Measurements from ENCODE around the gene P2RX4.
"Not testable (repeated sequence)": the region's sequence is repeated elsewhere in the genome, so short reads cannot be mapped to it uniquely, and the experiment has no call there.

Gene P2RX4

DNA sequence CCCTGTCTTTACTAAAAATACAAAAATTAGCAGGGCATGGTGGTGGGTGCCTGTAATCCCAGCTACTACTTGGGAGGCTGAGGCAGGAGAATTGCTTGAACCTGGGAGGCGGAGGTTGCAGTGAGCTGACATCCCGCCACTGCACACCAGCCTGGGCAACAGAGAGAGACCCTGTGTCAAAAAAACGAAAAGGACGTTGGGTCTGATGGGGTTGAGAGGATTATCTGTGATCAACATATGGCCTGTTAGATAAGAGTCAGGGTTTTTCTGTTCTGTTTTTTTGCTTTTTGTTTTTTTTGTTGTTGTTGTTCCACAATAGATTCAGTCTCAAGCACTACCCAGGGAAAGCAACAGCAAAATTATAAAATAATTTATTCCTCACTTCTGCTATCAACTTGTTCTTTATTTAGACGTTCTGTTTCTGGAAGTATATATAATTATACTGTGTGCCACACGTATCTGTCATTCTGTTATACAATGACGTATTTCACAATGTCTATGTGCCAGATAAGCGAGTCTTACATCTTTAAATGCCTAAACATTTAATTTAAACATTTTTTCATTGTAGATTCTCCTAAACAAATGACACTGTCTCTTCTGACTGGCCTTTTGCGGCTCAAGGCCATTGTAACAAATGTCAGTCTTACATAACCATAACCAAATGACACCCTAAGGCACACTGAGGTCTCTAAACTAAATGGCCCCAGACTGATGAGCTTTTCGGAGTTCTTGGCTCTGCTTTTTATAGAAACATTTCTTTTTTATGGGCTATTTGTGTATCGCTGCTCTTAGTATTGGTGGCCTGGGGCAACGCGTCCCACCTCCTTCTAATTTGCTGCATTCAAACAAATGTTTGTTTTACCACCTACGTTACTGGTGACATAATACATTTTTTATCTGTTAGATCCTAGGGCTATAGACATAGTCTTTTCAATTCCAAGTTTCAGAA, 7.2 kb upstream of the P2RX4 start:
- Mint-ChIP-seq H3K9me3 (no peaks in the 10 kb centered on the region), H3K36me3 (ENCODE audit: low read depth) (no peaks in the 10 kb centered on the region), H3K4me1 (ENCODE audit: low read depth) (peaks cover 3% of the 10 kb centered on the region), H3K27ac (no peak overlapping the region), H3K4me3 (no peak overlapping the region), H3K27me3 (ENCODE audit: low read depth) (peaks cover 3% of the 10 kb centered on the region)
- DNase-seq (ENCODE audit: low spot score), result no peak

DNA sequence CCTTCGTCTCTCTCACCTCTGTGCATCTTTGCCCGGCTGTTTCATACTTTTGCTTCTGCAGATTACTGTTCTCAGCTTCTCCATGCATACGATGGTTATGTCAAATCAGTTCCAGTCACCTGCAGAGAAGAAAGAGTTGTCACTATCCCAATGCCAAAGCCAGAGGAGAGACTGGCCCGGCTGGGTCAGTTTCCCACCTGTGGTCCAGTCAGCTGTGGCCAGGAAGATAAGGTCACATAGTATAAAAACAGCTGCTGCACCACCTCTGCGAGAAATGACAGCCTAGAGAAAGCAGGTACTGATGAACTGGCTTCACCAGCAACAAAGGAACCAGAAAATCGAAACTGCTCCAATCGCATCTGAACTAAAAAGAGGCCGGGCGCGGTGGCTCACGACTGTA, 6.4 kb upstream of the P2RX4 start:
- DNase-seq (ENCODE audit: low spot score), result no peak
- Mint-ChIP-seq H3K4me3 (no peak overlapping the region), H3K4me1 (ENCODE audit: low read depth) (peaks cover 6% of the 10 kb centered on the region), H3K27ac (no peak overlapping the region), H3K27me3 (ENCODE audit: low read depth) (peaks cover 4% of the 10 kb centered on the region), H3K9me3 (no peaks in the 10 kb centered on the region), H3K36me3 (ENCODE audit: low read depth) (no peaks in the 10 kb centered on the region)

- Mint-ChIP-seq H3K27ac (no peak overlapping the region), H3K9me3 (no peaks in the 10 kb centered on the region), H3K36me3 (ENCODE audit: low read depth) (no peaks in the 10 kb centered on the region), H3K27me3 (ENCODE audit: low read depth) (peaks cover 4% of the 10 kb centered on the region), H3K4me3 (no peak overlapping the region), H3K4me1 (ENCODE audit: low read depth) (peaks cover 11% of the 10 kb centered on the region)
- DNase-seq (ENCODE audit: low spot score), result no peak
Observed at GRCh38 chr12:121205491-121205890, 4.4 kb upstream of the P2RX4 start.

DNA sequence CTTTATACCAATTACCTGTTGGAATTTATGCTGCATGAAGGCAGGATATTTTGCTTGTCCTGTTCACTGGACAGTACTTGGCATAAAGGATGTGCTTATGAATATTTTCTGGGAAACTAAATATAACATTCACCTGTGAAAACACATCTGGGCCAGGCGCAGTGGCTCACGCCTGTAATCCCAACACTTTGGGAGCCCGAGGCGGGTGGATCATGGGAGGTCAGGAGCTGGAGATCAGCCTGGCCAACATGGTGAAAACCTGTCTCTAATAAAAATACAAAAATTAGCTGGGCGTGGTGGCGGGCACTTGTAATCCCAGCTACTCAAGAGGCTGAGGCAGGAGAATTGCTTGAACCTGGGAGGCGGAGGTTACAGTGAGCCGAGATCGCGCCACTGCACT, 1.4 kb upstream of the P2RX4 start:
- Mint-ChIP-seq H3K4me3 (peak overlapping the region; percentile 12), H3K36me3 (ENCODE audit: low read depth) (peaks cover 16% of the 10 kb centered on the region), H3K27ac (peak overlapping the region; percentile 86), H3K4me1 (ENCODE audit: low read depth) (peaks cover 18% of the 10 kb centered on the region)
- H3K9me3 Mint-ChIP-seq; H3K27me3 Mint-ChIP-seq (ENCODE audit: low read depth); DNase-seq (ENCODE audit: low spot score): not testable (repeated sequence)

DNA sequence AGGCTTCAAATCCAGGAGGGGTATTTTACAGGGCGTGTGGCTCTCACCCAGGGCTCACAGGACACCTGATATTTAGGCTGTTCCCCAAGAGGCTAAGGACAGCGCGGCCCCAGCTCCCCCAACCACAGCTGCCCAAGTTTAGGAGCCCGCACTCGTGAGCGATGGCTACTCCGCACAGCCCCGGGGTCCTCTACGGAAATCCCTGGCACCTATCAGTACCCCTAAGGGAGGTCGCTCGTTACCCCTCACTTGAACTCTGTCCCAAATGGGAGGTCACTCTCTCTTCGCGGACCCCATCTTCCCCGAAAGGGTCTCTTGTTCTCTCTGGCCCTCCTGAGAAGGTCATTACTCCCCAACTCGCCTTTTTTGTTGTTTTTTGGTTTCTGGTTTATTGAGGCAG, 708 bp upstream of the P2RX4 start:
- H3K9me3 Mint-ChIP-seq, result no peaks in the 10 kb centered on the region
- peak overlapping the region; percentile 86 for H3K27ac Mint-ChIP-seq
- peaks cover 18% of the 10 kb centered on the region for H3K36me3 Mint-ChIP-seq (ENCODE audit: low read depth)
- DNase-seq (ENCODE audit: low spot score), result no peak
- peaks cover 2% of the 10 kb centered on the region for H3K27me3 Mint-ChIP-seq (ENCODE audit: low read depth)
- H3K4me1 Mint-ChIP-seq (ENCODE audit: low read depth), result peaks cover 20% of the 10 kb centered on the region
- H3K4me3 Mint-ChIP-seq, result peak overlapping the region; percentile 78

DNA sequence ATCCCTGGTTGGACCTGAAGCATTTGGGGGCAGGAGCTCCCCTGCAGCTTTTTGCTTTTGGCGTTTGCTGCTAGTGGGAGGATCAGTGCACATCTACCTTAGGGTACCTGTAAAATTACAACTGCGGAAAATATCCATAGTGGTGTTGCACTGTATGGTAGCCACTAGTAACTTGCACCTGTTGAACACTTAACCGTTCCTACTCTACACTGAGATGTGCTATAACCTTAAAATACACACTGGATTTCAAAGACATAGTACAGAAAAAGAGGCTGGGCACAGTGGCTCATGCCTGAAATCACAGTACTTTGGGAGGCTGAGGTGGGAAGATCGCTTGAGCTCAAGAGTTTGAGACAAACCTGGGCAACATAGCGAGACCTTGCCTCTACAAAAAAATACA, 2.9 kb downstream of the P2RX4 start:
- peak overlapping the region; percentile 36 for H3K27ac Mint-ChIP-seq
- no peaks in the 10 kb centered on the region for H3K27me3 Mint-ChIP-seq (ENCODE audit: low read depth)
- H3K4me1 Mint-ChIP-seq (ENCODE audit: low read depth), result peaks cover 29% of the 10 kb centered on the region
- no peak overlapping the region for H3K4me3 Mint-ChIP-seq
- H3K36me3 Mint-ChIP-seq (ENCODE audit: low read depth), result peaks cover 35% of the 10 kb centered on the region
- DNase-seq (ENCODE audit: low spot score), result no peak
- H3K9me3 Mint-ChIP-seq, result no peaks in the 10 kb centered on the region

GRCh38 chr12:121214166-121214777, 4.3 kb downstream of the P2RX4 start:
- Mint-ChIP-seq H3K9me3 (no peaks in the 10 kb centered on the region), H3K27ac (peak overlapping the region; percentile 79), H3K27me3 (ENCODE audit: low read depth) (no peaks in the 10 kb centered on the region), H3K4me1 (ENCODE audit: low read depth) (peaks cover 25% of the 10 kb centered on the region), H3K4me3 (peak overlapping the region; percentile 43), H3K36me3 (ENCODE audit: low read depth) (peaks cover 48% of the 10 kb centered on the region)
- peak; percentile 40 for DNase-seq (ENCODE audit: low spot score)

DNA sequence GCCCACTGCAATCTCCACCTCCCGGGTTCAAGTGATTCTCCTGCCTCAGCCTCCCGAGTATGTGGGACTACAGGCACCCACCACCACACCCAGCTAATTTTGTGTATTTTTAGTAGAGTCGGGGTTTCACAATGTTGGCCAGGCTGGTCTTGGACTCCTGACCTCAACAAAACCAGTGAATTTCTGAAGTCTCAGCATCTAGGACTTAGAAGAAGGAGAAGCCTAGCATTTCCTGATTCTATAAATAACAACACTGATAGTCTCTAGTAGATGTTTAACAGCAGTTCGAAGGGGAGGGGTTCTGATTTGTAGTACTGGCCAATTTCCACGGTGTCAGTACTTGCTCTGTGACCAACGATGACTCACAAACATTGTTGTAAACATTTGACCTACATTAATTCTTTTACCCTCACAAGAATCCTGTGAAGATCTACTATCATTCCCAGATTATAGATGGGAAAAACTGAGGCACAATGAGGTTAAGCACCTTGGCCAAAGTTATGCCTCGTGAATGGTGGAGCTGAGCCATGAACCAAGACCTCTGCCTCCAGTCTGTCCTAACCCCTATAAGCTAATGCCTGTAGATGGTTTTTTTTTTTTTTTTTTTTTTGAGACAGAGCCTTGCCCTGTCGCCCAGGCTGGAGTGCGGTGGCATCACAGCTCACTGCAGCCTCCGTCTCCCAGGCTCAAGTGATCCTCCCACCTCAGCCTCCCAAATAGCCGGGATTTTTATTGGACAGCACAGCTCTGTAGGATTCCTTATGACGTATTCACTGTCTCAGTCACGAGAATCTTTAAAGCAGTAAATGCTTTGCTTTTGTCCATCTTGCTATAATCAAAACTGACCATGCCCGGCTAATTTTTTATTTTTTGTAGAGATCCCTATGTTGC, 5.2 kb downstream of the P2RX4 start:
- Mint-ChIP-seq H3K27me3 (ENCODE audit: low read depth) (no peaks in the 10 kb centered on the region), H3K27ac (peak overlapping the region; percentile 80), H3K4me3 (peak overlapping the region; percentile 43), H3K4me1 (ENCODE audit: low read depth) (peaks cover 25% of the 10 kb centered on the region), H3K9me3 (no peaks in the 10 kb centered on the region), H3K36me3 (ENCODE audit: low read depth) (peaks cover 52% of the 10 kb centered on the region)
- no peak for DNase-seq (ENCODE audit: low spot score)

DNA sequence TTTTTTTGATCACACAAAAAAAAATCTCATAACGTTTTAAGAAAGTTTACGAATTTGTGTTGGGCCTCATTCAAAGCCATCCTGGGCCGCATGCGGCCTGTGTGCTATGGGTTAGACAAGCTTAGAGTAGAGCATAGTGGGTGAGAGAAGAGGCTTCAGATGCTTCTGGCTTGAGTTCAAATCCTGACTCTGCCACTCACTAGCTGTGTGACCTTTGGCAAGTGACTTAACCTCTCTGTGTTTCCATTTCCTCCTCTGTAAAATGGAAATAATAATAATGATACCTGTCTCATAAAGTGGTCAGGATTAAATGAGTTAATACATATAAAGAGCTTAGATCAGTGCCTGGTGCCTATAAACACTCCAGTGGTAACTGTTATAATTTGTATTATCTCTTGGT, 6.2 kb downstream of the P2RX4 start:
- Mint-ChIP-seq H3K4me3 (no peak overlapping the region), H3K9me3 (no peaks in the 10 kb centered on the region), H3K27ac (peak overlapping the region; percentile 80), H3K36me3 (ENCODE audit: low read depth) (peaks cover 55% of the 10 kb centered on the region), H3K4me1 (ENCODE audit: low read depth) (peaks cover 20% of the 10 kb centered on the region), H3K27me3 (ENCODE audit: low read depth) (no peaks in the 10 kb centered on the region)
- no peak for DNase-seq (ENCODE audit: low spot score)

DNA sequence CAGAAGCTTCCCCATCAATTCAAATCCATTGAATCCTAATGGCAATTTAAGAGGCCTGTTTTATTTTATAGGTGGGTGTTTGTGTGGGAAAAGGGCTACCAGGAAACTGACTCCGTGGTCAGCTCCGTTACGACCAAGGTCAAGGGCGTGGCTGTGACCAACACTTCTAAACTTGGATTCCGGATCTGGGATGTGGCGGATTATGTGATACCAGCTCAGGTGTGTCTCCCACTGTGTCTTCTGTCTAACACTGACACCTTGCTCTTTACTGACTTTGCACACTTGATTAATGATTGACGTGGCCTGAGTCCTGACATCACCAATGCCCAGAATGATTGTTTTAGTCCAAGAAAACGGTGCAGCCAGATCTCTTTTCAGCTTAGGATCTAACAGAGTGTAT, 7.1 kb downstream of the P2RX4 start:
- no peak for DNase-seq (ENCODE audit: low spot score)

DNA sequence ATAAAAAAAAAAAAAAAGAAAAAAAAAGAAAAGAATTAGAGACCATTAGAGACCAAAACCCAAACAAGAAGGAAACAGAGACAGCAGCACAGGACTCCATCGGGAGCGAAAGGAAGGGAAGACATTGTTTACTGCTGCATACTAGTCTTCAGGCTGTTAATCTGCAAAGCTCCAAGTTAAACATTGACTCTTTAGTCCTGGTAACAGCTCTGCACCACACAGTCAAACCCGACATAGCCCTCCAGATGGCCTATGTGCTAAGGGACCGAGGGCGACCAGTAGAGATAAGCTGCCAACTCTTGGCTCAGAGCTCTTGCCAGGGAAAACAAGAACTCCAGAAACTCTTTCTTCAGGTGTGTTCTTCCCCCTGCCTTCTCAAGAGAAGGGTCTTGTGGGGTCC, 7.8 kb downstream of the P2RX4 start:
- Mint-ChIP-seq H3K4me1 (ENCODE audit: low read depth) (peaks cover 24% of the 10 kb centered on the region), H3K27ac (peak overlapping the region; percentile 31), H3K36me3 (ENCODE audit: low read depth) (peaks cover 60% of the 10 kb centered on the region), H3K27me3 (ENCODE audit: low read depth) (no peaks in the 10 kb centered on the region), H3K4me3 (no peak overlapping the region), H3K9me3 (no peaks in the 10 kb centered on the region)
- DNase-seq (ENCODE audit: low spot score), result no peak

More for the DNA sequence above, 7.1 kb downstream of the P2RX4 start:
- Mint-ChIP-seq H3K36me3 (ENCODE audit: low read depth) (peaks cover 57% of the 10 kb centered on the region), H3K9me3 (no peaks in the 10 kb centered on the region), H3K27me3 (ENCODE audit: low read depth) (no peaks in the 10 kb centered on the region), H3K4me1 (ENCODE audit: low read depth) (peaks cover 21% of the 10 kb centered on the region), H3K27ac (no peak overlapping the region), H3K4me3 (no peak overlapping the region)

DNA sequence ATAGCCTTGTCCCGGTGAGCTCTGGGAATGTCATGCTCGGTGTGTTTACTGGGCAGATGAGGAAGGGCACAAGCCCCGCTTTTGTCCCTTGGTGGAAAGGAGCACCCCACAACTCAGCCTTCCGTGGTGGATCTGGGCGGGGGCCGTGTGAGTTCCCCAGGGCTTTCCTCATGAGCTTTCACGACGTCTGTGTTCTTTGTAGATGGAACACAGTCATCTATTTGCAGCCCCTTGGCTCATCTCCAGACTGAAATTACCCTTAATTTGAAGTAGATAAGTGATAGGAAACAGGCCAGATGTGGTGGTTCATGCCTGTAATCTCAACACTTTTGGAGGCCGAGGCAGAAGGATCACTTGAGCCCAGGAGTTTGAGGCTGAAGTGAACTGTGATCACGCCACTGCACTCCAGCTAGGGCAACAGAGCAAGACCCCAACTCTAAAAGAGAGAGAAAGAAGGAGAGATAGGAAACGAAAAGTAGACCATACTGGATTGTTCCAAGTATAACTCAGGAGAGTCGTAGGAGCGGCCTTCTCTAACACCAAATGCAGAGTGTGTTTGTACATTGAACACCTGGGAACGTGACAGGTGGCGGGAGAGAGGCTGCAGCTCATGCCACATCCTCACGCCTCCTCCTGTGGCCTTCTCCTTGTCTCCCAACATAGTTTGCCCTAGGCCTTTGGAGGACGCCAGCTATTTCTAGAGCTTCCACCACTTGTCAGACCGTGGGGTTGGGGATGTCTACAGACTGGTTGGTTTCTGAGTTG, 8.8 kb downstream of the P2RX4 start:
- H3K27me3 Mint-ChIP-seq (ENCODE audit: low read depth), result no peaks in the 10 kb centered on the region
- H3K36me3 Mint-ChIP-seq (ENCODE audit: low read depth), result peaks cover 63% of the 10 kb centered on the region
- no peak for DNase-seq (ENCODE audit: low spot score)
- no peak overlapping the region for H3K4me3 Mint-ChIP-seq
- peak overlapping the region; percentile 53 for H3K27ac Mint-ChIP-seq
- H3K4me1 Mint-ChIP-seq (ENCODE audit: low read depth), result peaks cover 34% of the 10 kb centered on the region
- no peaks in the 10 kb centered on the region for H3K9me3 Mint-ChIP-seq

GRCh38 chr12:121219353-121219986, 9.5 kb downstream of the P2RX4 start:
- Mint-ChIP-seq H3K9me3 (no peaks in the 10 kb centered on the region), H3K4me3 (no peak overlapping the region), H3K27me3 (ENCODE audit: low read depth) (no peaks in the 10 kb centered on the region), H3K4me1 (ENCODE audit: low read depth) (peaks cover 34% of the 10 kb centered on the region), H3K27ac (peak overlapping the region; percentile 49), H3K36me3 (ENCODE audit: low read depth) (peaks cover 62% of the 10 kb centered on the region)
- no peak for DNase-seq (ENCODE audit: low spot score)

Measured in T-helper 2 cell treated with Interferon-gamma antibody and Interleukin-4, amounts not matched to agents 5 μg/mL and 100 μg/mL, for 36 hours (primary cell).